Astrocyte of the hippocampus (primary cell): Measurements from ENCODE around the gene IL9R.
"Not testable (repeated sequence)": the region's sequence is repeated elsewhere in the genome, so short reads cannot be mapped to it uniquely, and the experiment has no call there.

Experiments
- DNase-seq: peaks from one replicate; pipeline ENCODE4 v3.0.0; 2011; ENCODE audit warnings: low read depth, low spot score

Gene IL9R

GRCh38 chrX:155997436-155997835, at the start of gene IL9R:
Gene IL9R (plus strand): TSS chrX:155997696. CDS start chrX:155997760, 64 bp downstream.
- no peak for DNase-seq

GRCh38 chrX:155949098-155949497, 48.4 kb upstream of the IL9R start:
- DNase-seq, result no peak

- DNase-seq, result no peak
These were observed 46.2 kb upstream of the IL9R start for GRCh38 chrX:155951237-155951789.

GRCh38 chrX:155953055-155953454, 44.4 kb upstream of the IL9R start:
- no peak for DNase-seq

- DNase-seq, result no peak
These were observed 42.7 kb upstream of the IL9R start for GRCh38 chrX:155954793-155955192.

- DNase-seq, result no peak
These were observed 41.4 kb upstream of the IL9R start for GRCh38 chrX:155956099-155956498.

GRCh38 chrX:155956649-155957048, 40.8 kb upstream of the IL9R start:
- DNase-seq, result peak; percentile 21

- no peak for DNase-seq
These were observed 39.7 kb upstream of the IL9R start for GRCh38 chrX:155957843-155958242.

- DNase-seq, result no peak
These were observed 38.4 kb upstream of the IL9R start for GRCh38 chrX:155959018-155959587.

- DNase-seq, result no peak
These were observed 34.6 kb upstream of the IL9R start for GRCh38 chrX:155962906-155963305.

- DNase-seq, result no peak
These were observed 30.6 kb upstream of the IL9R start for GRCh38 chrX:155966876-155967275.

GRCh38 chrX:155967653-155968325, 29.7 kb upstream of the IL9R start:
- DNase-seq, result no peak

- no peak for DNase-seq
These were observed 29.2 kb upstream of the IL9R start for GRCh38 chrX:155968326-155968661.

- DNase-seq, result no peak
These were observed 28.7 kb upstream of the IL9R start for GRCh38 chrX:155968791-155969190.

GRCh38 chrX:155971658-155972057, 25.8 kb upstream of the IL9R start:
- DNase-seq, result not testable (repeated sequence)

GRCh38 chrX:155972241-155972640, 25.3 kb upstream of the IL9R start:
- not testable (repeated sequence) for DNase-seq

- DNase-seq, result no peak
These were observed 14.2 kb upstream of the IL9R start for GRCh38 chrX:155983326-155983725.

- no peak for DNase-seq
These were observed 12.3 kb upstream of the IL9R start for GRCh38 chrX:155985208-155985607.

- DNase-seq, result not testable (repeated sequence)
These were observed 10.5 kb upstream of the IL9R start for GRCh38 chrX:155986995-155987394.

- no peak for DNase-seq
These were observed 8.6 kb upstream of the IL9R start for GRCh38 chrX:155988859-155989258.

GRCh38 chrX:155993421-155993820, 4.1 kb upstream of the IL9R start:
- DNase-seq, result no peak

GRCh38 chrX:155995321-155995875, 2.1 kb upstream of the IL9R start:
- DNase-seq, result no peak

GRCh38 chrX:155998116-155998515, 620 bp downstream of the IL9R start:
- DNase-seq, result no peak
